ENCODE results near the gene ETF1. TPM values are rescaled to one million over a fixed set of nuclear protein-coding genes. Genes with fewer than 3 reads are reported as not detected.

Gene ETF1
- total and polyA plus RNA-seq, 9 of the 15 experiments (the other 6 are each of a cell fraction or from before 2014, with no cell fraction given), result 53.7 to 209 (median 164) TPM

DNA sequence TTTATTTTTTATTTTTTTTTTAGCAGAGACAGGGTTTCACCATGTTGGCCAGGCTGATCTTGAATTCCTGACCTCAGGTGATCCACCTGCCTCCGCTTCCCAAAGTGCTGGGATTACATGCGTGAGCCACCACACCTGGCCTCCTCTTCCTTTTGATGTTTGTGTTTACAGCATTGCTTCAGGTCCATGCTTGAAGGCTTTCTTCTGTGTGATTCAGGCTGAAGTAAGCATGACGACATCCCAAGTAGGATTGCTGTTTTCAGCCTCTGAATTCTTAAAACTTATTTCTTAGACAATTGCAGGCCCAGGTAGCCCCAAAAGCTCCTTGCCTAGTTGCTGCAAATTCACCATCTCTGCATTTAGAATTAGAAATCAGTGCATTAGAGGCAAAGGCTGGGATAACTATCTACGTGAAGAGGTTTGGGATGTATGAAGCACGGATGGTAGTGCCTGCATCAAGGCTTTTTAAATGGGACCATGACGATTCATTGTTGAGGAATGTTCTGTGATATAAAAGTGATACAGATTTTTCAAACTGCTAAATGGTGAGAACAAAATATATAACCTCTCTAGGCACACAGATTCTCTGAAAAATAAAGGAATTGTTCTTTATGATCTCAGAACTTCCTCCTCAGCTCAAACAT lies 3.0 kb upstream of the ETF1 start:
- DNase-seq (ENCODE audit: extremely low read depth in 1 of 4, low spot score in 3 of 4) (no peak), FAIRE-seq (no peak), ATAC-seq (no peak)
- no peaks in the 10 kb centered on the region for H3K27me3 ChIP-seq (ENCODE audit: control insufficient read depth in 2 of 2, insufficient read depth in 2 of 2, low read length in 2 of 2)
- TF ChIP-seq, protein P1, sequence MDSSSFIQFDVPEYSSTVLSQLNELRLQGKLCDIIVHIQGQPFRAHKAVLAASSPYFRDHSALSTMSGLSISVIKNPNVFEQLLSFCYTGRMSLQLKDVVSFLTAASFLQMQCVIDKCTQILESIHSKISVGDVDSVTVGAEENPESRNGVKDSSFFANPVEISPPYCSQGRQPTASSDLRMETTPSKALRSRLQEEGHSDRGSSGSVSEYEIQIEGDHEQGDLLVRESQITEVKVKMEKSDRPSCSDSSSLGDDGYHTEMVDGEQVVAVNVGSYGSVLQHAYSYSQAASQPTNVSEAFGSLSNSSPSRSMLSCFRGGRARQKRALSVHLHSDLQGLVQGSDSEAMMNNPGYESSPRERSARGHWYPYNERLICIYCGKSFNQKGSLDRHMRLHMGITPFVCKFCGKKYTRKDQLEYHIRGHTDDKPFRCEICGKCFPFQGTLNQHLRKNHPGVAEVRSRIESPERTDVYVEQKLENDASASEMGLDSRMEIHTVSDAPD (CRISPR knock-in tag; IDR thresholded peaks at IDR 0.05), result no peak
- TF ChIP-seq RBFOX2 (IDR thresholded peaks at IDR 0.05; ENCODE audit: low read depth, low read length) (peak; percentile 6; the same call in 1 of the 2 replicates), ATF3 (IDR thresholded peaks at IDR 0.05) (peak; percentile 18; the same call in 1 of the 2 replicates), ATF3 (CRISPR knock-in tag; conservative IDR thresholded peaks at IDR 0.05) (no peak), SP1 (CRISPR knock-in tag; IDR thresholded peaks at IDR 0.05) (0 out of 2 replicates have a peak, but pooled peaks have one; percentile 29)
- H3K4me1 ChIP-seq (replicated peaks in 1 of 2; ENCODE audit: control insufficient read depth in 2 of 2, insufficient read depth in 2 of 2, low read length in 2 of 2), result peaks cover 7 to 9% of the 10 kb centered on the region in 2 experiments; a peak in 3 of 5 replicates
- no peak overlapping the region for H2AFZ ChIP-seq (ENCODE audit: low read depth, low read length)
- H3K9ac ChIP-seq (ENCODE audit: insufficient read depth in 1 of 2, low read depth in 2 of 2, low read length in 2 of 2), result peak overlapping the region; percentile 15 to 69; a peak in 2 of 4 replicates
- H3K27ac ChIP-seq (ENCODE audit: extremely low read depth, low read depth, low read length), result no peak overlapping the region
- ChIA-PET POLR2A (interaction anchor here (0.8 to 6.7 kb wide), 6 partner anchors 10 to 103 kb away, joined by 3 to 32 read pairs (median 4); partner anchors contain the start of gene EGR1), CTCF (ENCODE audit: low intra/inter-chr PET ratio) (interaction anchor here (1.2 kb wide), 1 partner anchor 96 kb away, joined by 4 read pairs; no protein-coding TSS in a partner anchor)
- peaks cover 5% of the 10 kb centered on the region; the same call in 1 of the 2 replicates for H4K20me1 ChIP-seq (replicated peaks; ENCODE audit: control insufficient read depth, insufficient read depth, low read length)
- peak overlapping the region; percentile 59 for H3K4me2 ChIP-seq (ENCODE audit: insufficient read depth, low read length)
- intact Hi-C loops (cut with micrococcal nuclease), result no loop called here
- in situ Hi-C loops (cut with MboI), result no loop called here
- H3K9me1 ChIP-seq (ENCODE audit: control insufficient read depth, insufficient read depth, low read length), result no peaks in the 10 kb centered on the region
- no peaks in the 10 kb centered on the region for H3K9me3 ChIP-seq (replicated peaks; ENCODE audit: control insufficient read depth, insufficient read depth, low read depth, low read length)
- no TSS peak for BruUV-seq (replicated peaks)
- WGBS (ENCODE audit: insufficient coverage, low coverage, missing lambda C conversion rate), result 67% methylated on average over 6 of the region's 6 CpGs
- H3K79me2 ChIP-seq (ENCODE audit: control insufficient read depth, insufficient read depth, low read length), result peaks cover 84% of the 10 kb centered on the region
- H3K36me3 ChIP-seq (ENCODE audit: control insufficient read depth, insufficient read depth, low read length), result peaks cover 47% of the 10 kb centered on the region
- H3K4me3 ChIP-seq, result no peak overlapping the region
